GM12878 (cell line): ENCODE measurements around the gene HNRNPU. TPM values are rescaled to one million over a fixed set of nuclear protein-coding genes. Genes with fewer than 3 reads are reported as not detected.
A peak's percentile ranks its signal among the peaks of the same experiment; 100 is the strongest.

Experiments used
- ATF3 ChIP-seq: IDR thresholded peaks from 2 replicates; pipeline ENCODE4 v1.6.1; 2011; ENCODE audit warnings: low read depth, mild to moderate bottlenecking, low read length, moderate library complexity, borderline replicate concordance; ENCODE audit errors: extremely low read depth
- ATF7 ChIP-seq: fragments of 450-650 bp; IDR thresholded peaks from 2 replicates; pipeline ENCODE4 v1.6.1; 2016; ENCODE audit warnings: low read depth, mild to moderate bottlenecking
- BACH1 ChIP-seq: fragments of 450-650 bp; IDR thresholded peaks from 2 replicates; pipeline ENCODE4 v1.6.1; 2017; ENCODE audit warnings: mild to moderate bottlenecking, borderline replicate concordance
- CREM ChIP-seq: IDR thresholded peaks from 2 replicates; pipeline ENCODE4 v1.6.1; 2014; ENCODE audit warnings: antibody characterized with exemption, low read depth
- EGR1 ChIP-seq, 2 experiments: IDR thresholded peaks; 1 replicate in 1 of 2; 2 replicates in 1 of 2; pipeline ENCODE4 v1.6.1; 2011 to 2012; ENCODE audit warnings: low read depth in 2 of 2, low read length in 2 of 2, borderline replicate concordance in 1 of 2, mild to moderate bottlenecking in 1 of 2, moderate library complexity in 1 of 2
- FOXM1 ChIP-seq: IDR thresholded peaks from 2 replicates; pipeline ENCODE4 v1.6.1; 2012; ENCODE audit warnings: low read depth, mild to moderate bottlenecking, inconsistent platforms, low read length, moderate library complexity
- HDAC6 ChIP-seq: fragments of 200-600 bp; sonication (generic); IDR thresholded peaks from one replicate; pipeline ENCODE4 v1.8.0; 2017; ENCODE audit warnings: antibody characterized with exemption; ENCODE audit not compliant: unreplicated experiment
- IKZF1 ChIP-seq: fragments of 450-650 bp; conservative IDR thresholded peaks from 2 replicates; pipeline ENCODE4 v1.6.1; 2017; ENCODE audit warnings: antibody characterized with exemption, mild to moderate bottlenecking
- KLF5 ChIP-seq: fragments of 450-650 bp; IDR thresholded peaks from 2 replicates; pipeline ENCODE4 v1.6.1; 2014; ENCODE audit warnings: mild to moderate bottlenecking; ENCODE audit not compliant: partially characterized antibody
- MLLT1 ChIP-seq: fragments of 450-650 bp; IDR thresholded peaks from 2 replicates; pipeline ENCODE4 v1.6.1; 2016; ENCODE audit warnings: mild to moderate bottlenecking
- NFYB ChIP-seq: IDR thresholded peaks from 2 replicates; pipeline ENCODE4 v1.6.1; 2011; ENCODE audit warnings: low read depth, mild to moderate bottlenecking, low read length, improper control_type of control experiment, moderate library complexity; ENCODE audit not compliant: insufficient read depth
- PRDM15 ChIP-seq: fragments of 450-650 bp; formaldehyde crosslinking; IDR thresholded peaks from 2 replicates; pipeline ENCODE4 v1.4.0; 2020; ENCODE audit warnings: mild to moderate bottlenecking, moderate library complexity
- SIN3A ChIP-seq: IDR thresholded peaks from 2 replicates; pipeline ENCODE4 v1.6.1; 2012; ENCODE audit warnings: low read depth, low read length, improper control_type of control experiment
- SIX5 ChIP-seq: IDR thresholded peaks from 2 replicates; pipeline ENCODE4 v1.6.1; 2011; ENCODE audit warnings: mild to moderate bottlenecking, low read depth, low read length, moderate library complexity; ENCODE audit not compliant: severe bottlenecking
- SMARCA5 ChIP-seq: fragments of 450-650 bp; IDR thresholded peaks from 2 replicates; pipeline ENCODE4 v1.6.1; 2017; ENCODE audit warnings: mild to moderate bottlenecking
- SP1 ChIP-seq: IDR thresholded peaks from one replicate; pipeline ENCODE4 v1.6.1; 2011; ENCODE audit warnings: low read depth, low read length
- TCF12 ChIP-seq: IDR thresholded peaks from 2 replicates; pipeline ENCODE4 v1.6.1; 2011; ENCODE audit warnings: low read depth, mild to moderate bottlenecking, low read length
- USF1 ChIP-seq: IDR thresholded peaks from 2 replicates; pipeline ENCODE4 v1.6.1; 2011; ENCODE audit warnings: borderline replicate concordance, low read depth, mild to moderate bottlenecking, moderate library complexity, mixed read lengths, low read length; ENCODE audit not compliant: insufficient read depth; ENCODE audit errors: extremely low read length
- ZBTB33 ChIP-seq: fragments of 450-650 bp; IDR thresholded peaks from 2 replicates; pipeline ENCODE4 v1.6.1; 2017; ENCODE audit warnings: mild to moderate bottlenecking
- ZNF207 ChIP-seq: fragments of 450-650 bp; IDR thresholded peaks from 2 replicates; pipeline ENCODE4 v1.6.1; 2014; ENCODE audit warnings: antibody characterized with exemption, mild to moderate bottlenecking, borderline replicate concordance
- ZNF384 ChIP-seq: IDR thresholded peaks from 2 replicates; pipeline ENCODE4 v1.6.1; 2012; ENCODE audit warnings: low read depth, mild to moderate bottlenecking, low read length, improper control_type of control experiment, borderline replicate concordance
- polyA plus RNA-seq, 11 experiments: library from polyadenylated mRNA; depleted of rRNA in 4 of 11; unstranded in 6 of 11; stranded (reverse) in 5 of 11; fragments of >200 nt; fragmentation: Nextera tagmentation in 4 of 11; fragmentation: Illumina TruSeq in 1 of 11; extraction: Ambion mirVana in 4 of 11; extraction: Trizol in 1 of 11; gene quantifications; 1 replicate in 1 of 11; 2 replicates in 10 of 11; pipeline versions ENCODE4 v1.2.1 to v1.2.3, GENCODE V29; 2011 to 2016; ENCODE audit warnings: inconsistent platforms in 2 of 11, missing spikeins in 2 of 11, low read depth in 1 of 11
- total RNA-seq, 4 experiments: library from RNA; depleted of rRNA in 3 of 4; stranded (reverse); fragments of >200 nt in 3 of 4; fragmentation: Illumina TruSeq in 1 of 4; extraction: Trizol in 1 of 4; gene quantifications; 2 replicates each; pipeline versions ENCODE4 v1.2.1 to v1.2.3, GENCODE V29; 2013 to 2021

The HNRNPU gene
- total and polyA plus RNA-seq, 10 of the 15 experiments (the other 5 are each of a cell fraction or from before 2014, with no cell fraction given) = 163 to 569 (median 420) TPM

- TF ChIP-seq USF1 = no peak
- TF ChIP-seq ATF7 = no peak
- TF ChIP-seq FOXM1 = no peak
- TF ChIP-seq SP1 = peak; percentile 54
- TF ChIP-seq ATF3 = no peak
- TF ChIP-seq SIX5 = no peak
- no peak for TF ChIP-seq SMARCA5
- peak; percentile 87 for TF ChIP-seq SIN3A
- no peak for TF ChIP-seq ZNF384
- no peak for TF ChIP-seq KLF5
- no peak for TF ChIP-seq TCF12
- TF ChIP-seq BACH1 = no peak; the same call in 1 of the 2 replicates
- no peak for TF ChIP-seq ZNF207
- TF ChIP-seq IKZF1 = peak; percentile 79
- TF ChIP-seq MLLT1 = peak; percentile 24; the same call in 1 of the 2 replicates
- no peak for TF ChIP-seq ZBTB33
- peak; percentile 30; the same call in 1 of the 2 replicates for TF ChIP-seq PRDM15 (CRISPR knock-in tag)
- no peak for TF ChIP-seq CREM
- peak in 1 of 2 experiments; percentile 39; a peak in 1 of 3 replicates for TF ChIP-seq EGR1 (IDR thresholded peaks at IDR 0.05; ENCODE audit: borderline replicate concordance in 1 of 2, low read depth in 2 of 2, low read length in 2 of 2)
- peak; percentile 21 for TF ChIP-seq HDAC6
- no peak for TF ChIP-seq NFYB
Measured at GRCh38 chr1:244835276-244836134, 28.8 kb downstream of the HNRNPU start, which contains the start of gene COX20 (continued).
